Uterus (tissue), 2 donors: Measurements from ENCODE around the gene CCSER1.

Source experiments
- CTCF ChIP-seq, 4 experiments: fragments of 200-600 bp in 2 of 4; fragments of 450-650 bp in 2 of 4; sonication (generic) in 2 of 4; IDR thresholded peaks; one replicate each; pipeline ENCODE4 v1.5.1; 2016 to 2019; ENCODE audit warnings: antibody characterized with exemption in 4 of 4, mild to moderate bottlenecking in 2 of 4, moderate library complexity in 1 of 4
- POLR2A ChIP-seq, 2 donors: fragments of 450-650 bp; IDR thresholded peaks; one replicate each; pipeline ENCODE4 v1.6.1; 2016; ENCODE audit warnings: antibody characterized with exemption in 2 of 2, mild to moderate bottlenecking in 1 of 2, moderate library complexity in 1 of 2

- no peak for TF ChIP-seq CTCF (IDR thresholded peaks at IDR 0.05)
- no peak for TF ChIP-seq POLR2A (IDR thresholded peaks at IDR 0.05)
These were observed 71.1 kb downstream of the CCSER1 start for GRCh38 chr4:90198086-90198847.
